DOHH2 (cell line): ENCODE results near the gene STK32C.

Experiments
- EZH2phosphoT487 ChIP-seq: fragments of 200-600 bp; sonication (generic); IDR thresholded peaks from 2 replicates; pipeline ENCODE4 v1.6.1; 2017; ENCODE audit warnings: borderline replicate concordance, mild to moderate bottlenecking, antibody characterized with exemption, low read length, moderate library complexity, mixed read lengths
- TF ChIP-seq, protein P1 (sequence below): fragments of 200-600 bp; sonication (generic); IDR thresholded peaks from one replicate; pipeline ENCODE4 v1.5.1; 2014; ENCODE audit warnings: antibody characterized with exemption, mild to moderate bottlenecking, low read depth, low read length; ENCODE audit not compliant: poor library complexity, severe bottlenecking

DNA sequence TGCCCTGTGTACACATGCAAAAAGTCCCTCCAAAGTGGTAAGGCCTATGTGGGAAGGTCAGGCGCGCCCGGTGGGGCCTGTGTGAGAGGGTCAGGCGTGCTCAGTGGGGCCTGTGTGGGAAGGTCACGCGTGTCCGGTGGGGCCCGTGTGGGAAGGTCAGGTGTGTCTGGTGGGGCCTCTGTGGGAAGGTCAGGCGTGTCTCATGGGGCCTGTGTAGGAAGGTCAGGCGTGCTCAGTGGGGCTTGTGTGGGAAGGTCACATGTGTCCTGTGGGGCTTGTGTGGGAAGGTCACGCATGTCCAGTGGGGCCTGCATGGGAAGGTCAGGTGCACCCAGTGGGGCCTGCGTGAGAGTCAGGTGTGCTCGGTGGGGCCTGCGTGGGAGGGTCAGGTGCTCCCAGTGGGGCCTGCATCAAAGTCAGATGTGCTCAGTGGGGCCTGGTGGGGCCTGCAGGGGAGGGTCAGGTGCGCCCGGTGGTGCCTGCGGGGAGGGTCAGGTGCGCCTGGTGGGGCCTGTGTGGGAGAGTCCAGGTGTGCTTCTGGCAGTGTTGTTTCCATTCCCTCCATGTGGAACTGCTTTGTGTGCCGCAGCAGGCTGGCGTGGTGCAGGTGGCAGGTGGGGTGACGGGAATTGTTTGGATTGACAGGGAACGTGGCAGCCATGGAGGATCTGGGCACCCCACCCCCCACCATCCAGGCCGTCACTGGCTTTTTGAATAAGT, 39.6 kb upstream of the STK32C start:
- TF ChIP-seq, protein P1, sequence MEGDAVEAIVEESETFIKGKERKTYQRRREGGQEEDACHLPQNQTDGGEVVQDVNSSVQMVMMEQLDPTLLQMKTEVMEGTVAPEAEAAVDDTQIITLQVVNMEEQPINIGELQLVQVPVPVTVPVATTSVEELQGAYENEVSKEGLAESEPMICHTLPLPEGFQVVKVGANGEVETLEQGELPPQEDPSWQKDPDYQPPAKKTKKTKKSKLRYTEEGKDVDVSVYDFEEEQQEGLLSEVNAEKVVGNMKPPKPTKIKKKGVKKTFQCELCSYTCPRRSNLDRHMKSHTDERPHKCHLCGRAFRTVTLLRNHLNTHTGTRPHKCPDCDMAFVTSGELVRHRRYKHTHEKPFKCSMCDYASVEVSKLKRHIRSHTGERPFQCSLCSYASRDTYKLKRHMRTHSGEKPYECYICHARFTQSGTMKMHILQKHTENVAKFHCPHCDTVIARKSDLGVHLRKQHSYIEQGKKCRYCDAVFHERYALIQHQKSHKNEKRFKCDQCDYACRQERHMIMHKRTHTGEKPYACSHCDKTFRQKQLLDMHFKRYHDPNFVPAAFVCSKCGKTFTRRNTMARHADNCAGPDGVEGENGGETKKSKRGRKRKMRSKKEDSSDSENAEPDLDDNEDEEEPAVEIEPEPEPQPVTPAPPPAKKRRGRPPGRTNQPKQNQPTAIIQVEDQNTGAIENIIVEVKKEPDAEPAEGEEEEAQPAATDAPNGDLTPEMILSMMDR = no peak
- no peak for TF ChIP-seq EZH2phosphoT487
